Stimulated activated CD8-positive, alpha-beta memory T cell treated with anti-CD3 and anti-CD28 coated beads, Interleukin-7, amount 100 ng/mL, for 24 hours (primary cell): Measurements from ENCODE around the gene CISH.

Experiments used
- DNase-seq: peaks from one replicate; pipeline ENCODE4 v3.0.0-alpha.2; 2020; ENCODE audit warnings: low read depth

The CISH gene, protein sequence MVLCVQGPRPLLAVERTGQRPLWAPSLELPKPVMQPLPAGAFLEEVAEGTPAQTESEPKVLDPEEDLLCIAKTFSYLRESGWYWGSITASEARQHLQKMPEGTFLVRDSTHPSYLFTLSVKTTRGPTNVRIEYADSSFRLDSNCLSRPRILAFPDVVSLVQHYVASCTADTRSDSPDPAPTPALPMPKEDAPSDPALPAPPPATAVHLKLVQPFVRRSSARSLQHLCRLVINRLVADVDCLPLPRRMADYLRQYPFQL

DNA sequence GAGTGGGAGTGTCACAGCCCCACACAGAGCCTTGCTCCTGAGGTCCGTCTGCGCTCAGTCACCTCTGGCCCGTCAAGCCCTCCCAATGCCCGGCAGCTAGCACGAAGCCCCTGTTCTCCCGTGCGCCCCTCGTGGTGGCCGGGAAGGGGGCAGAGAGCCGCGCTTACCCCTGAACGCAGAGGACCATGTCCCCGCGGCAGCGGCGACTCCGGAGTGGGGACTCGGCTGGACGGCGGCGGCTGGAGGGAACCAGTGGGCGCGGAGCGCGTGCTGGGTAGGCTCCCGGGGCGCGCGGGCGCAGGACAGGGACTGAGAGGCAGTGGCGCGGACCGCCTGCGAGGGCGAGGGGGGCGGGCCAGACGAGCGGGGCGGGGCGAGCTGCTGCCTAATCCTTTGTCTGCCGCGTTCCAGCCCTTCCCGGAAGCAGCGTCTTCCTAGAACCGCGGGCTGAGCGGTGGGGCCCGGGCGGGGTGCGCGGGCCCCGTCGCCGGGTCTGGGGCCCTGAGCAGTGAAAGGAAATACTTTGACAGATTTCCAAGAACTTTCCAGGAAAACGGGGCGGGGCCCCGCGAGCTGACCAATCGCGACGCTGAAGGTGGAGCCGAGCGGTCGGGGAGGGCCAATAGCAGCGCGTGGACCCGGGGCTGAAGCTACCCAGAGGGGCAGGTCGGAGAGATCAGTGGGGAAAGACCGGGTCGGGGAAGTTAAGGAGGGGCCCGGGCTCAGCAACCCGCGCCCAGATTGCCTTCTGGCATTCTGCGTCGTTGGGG is at the start of gene CISH:
TSS of gene CISH (minus strand) at position 311 of the 770 bp plus-strand sequence. CDS start at position 187, 124 bp downstream.
- peak; percentile 95 for DNase-seq

DNA sequence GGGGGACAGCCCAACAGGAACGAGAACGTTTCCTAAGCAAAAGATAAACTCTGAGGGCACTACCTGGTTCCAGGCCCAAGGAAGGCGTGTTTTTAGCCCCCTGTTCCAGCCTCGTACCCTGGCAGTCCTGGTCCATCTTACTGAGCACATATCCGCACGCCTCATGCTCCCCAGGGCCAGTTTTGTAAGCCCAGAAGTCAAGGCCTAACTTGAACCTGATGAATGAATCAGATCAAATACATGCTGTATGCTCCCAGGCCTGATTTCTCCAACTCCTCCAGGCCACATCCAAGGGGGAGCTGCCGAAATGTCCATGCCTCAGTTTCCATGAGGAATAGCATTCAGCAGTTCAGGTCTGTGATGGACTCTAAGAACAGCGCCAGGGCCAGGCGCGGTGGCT is 48.8 kb upstream of the CISH start:
- no peak for DNase-seq

DNA sequence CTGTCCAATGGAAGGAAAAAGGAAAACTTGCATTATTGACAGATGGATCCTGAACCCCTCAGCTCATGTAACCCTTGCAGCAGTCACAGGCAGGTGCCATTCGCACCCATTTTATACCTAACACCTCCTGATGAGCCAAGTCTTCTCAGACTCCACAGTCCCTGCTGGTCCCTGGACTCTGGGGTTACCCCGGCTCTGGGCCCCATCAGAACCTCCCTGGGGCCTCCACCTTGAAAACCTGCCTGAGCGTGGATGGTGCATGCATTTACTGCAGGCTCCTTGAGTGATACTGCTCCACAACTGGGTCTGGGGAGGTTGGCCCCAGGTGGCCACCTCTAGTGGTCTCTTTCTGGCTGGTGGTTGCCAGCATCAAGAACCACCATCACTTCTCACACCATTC is 47.3 kb upstream of the CISH start:
- no peak for DNase-seq

DNA sequence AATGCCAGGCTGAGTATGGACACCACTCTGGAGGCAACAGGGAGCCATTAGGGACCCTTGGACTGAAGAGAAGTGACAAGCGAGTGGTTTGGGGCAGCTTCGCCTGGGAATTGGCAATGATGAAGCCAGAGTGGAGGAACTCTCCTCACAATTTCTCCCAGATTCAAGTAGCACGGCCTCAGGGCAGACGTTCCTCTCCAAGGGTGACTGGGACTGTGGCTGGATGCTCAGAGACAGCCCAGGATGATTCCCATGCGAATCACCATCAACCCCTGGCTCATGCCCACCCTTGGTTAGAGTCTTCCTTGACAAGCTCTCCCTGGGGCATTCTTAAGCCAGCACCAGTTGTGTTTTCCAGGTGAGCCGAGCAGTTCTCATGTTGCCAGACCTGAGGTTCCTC is 46.8 kb upstream of the CISH start:
- no peak for DNase-seq

DNA sequence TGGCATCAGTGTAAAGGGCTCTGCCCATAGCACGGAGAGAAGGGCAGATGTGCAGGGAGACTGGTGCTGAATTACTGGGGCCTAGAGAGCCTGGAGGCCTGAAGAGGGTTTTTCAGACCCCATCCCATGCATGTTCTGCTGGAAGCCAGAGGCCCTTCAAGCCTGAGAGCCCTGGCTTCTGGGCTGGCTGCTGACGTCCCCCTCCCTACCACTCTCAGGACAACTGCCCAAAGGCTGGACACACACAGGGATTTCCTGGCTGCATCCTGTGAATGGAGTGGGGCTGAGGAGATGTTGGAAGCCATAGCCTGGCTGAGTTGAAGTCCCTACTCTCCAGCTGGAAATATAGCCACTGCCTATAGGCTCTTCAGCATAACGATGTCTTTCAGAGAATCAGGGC is 46.2 kb upstream of the CISH start:
- no peak for DNase-seq

DNA sequence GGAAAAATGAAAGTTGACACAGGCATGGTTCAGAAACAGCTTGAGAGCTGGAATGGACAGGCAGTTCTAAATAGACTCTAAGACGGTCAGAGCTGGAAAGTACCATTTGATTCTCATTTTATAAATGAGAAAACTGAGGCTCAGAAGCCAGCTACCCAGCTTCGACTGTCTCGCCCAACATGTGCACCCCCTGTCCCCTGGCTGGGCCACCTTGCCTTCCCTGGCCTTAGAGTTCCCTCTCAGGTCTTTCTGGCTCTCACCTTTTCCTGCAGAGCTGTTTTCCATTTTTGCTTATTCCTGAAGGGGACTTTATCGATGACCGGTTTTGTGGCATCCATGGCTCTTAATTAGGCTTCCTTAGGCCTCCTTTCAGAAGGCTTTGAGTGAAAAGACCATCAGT is 45.8 kb upstream of the CISH start:
- DNase-seq = no peak

DNA sequence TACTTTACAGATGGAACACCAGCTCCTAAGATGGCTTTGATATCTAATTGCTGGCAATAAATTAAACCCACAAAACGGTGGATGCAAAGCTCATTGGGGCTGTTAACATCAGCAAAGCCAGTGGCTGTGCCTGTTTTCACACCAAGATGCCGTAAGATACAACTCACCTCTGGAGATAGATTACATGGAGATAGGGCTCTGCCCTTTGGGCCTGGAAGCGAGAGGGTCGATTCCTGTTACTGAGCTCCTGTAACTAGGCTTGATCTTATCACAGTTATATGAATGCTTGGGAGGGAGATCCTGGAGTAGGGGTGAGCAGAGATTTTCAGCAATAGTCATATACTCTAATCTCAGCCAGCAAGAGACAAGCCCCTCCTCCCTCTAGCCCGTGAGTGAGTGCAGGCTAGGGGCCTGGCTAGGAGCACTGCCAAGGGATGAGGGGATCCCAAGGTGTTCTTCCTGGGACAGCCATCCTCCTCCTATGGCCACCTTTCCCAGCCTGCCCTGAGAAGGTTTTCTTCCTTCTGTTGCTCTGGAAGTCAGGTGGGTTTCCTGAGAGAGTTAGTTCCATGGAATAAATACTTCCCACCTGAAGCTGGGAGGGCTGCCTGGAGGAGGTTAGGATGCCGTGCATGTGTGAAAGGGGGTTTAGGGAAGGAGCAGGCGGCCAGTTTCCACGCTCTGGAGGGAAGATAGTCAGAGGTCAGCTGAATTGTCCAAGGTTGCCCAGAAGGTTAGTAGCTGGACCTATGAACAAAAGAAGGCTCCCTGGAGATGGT is 45.0 kb upstream of the CISH start:
- no peak for DNase-seq

DNA sequence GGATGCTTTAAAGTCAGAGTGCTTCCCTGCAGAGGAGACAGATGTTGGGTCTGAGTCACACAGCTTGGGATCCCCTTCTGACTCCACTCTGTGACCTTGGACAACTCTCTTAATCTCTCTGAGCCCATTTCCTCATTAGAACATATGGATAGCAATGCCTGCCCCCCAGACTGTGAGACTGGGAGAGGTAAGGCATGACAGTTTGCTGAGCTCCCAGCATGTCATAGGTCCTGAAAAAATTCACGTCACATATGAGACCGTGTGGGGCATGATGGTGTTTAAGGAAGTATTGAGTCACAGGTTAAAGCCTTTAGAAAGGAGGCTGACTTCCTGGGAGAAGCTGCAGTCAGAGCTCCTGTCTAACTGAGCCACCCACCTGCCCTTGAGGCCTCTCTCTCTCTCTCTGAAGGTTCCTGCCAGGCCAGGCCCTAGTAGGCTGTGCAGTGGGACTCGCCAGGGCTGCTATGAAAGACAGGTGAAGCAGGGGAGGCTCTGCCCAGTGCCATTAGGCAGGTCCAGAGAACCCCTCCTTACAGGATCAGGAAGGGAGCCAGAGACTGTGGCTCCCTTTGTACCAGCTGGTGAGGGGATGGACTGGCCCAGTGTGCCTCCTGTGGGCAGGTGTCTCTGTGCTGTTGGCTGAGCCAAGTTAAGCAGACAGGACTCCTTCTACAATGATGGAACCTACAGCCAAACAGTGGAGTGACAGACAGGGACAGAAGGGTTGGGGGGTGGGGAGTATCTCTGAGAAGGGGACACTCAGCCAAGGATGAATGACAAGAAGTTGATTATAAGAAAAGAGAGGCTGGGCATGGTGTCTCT is 43.6 kb upstream of the CISH start:
- DNase-seq = no peak

DNA sequence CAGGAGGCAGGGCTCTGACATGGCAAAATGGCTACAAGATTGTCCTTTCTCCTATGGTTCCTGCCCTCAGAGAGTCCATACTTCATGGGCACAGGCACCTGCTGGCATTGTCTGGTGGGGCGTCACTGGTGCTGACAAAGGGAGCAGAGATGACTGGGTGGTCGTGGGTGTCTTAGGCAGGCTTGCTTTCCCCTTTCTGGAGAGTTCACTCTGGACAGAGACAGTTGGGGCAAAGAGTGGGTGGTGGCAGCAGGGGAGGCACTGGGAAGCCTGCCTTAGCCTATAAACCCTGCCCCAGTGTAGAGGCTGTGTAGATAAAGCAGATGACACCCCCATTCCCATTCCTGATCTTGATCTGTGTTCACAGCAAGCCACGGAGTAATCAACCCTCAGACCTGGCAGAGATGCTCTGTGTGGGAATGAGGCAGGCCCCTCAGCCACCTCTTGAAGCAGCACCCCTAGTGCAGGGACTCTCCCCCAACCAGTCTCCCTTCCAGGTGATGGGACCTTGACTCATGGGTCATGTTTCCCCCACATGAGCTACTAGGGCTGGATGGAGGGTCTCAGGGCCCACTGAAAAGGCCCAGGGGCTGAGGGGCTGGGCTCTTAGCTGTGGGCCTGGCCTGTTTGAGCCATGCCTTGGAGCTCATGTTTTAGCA is 42.5 kb upstream of the CISH start:
- DNase-seq = no peak

DNA sequence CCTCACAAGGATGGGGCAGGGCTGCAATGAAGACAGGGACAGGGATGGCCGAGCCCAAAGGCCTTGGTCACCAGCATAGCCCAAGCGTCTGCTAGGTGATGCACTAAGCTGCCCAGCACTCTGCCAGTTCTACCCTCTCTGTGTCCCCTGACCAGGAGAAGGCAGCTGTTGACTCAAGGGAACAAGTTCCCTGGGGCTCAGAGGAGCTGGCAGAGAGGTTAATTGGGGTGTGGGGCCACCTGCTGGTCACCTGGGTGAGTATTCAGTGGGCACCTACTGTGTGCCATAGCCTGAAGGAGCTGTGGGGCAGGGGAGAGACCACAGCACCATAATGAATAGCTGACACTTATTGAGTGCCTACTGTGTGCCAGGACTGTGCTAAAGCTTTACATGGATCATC is 41.1 kb upstream of the CISH start:
- DNase-seq = no peak

DNA sequence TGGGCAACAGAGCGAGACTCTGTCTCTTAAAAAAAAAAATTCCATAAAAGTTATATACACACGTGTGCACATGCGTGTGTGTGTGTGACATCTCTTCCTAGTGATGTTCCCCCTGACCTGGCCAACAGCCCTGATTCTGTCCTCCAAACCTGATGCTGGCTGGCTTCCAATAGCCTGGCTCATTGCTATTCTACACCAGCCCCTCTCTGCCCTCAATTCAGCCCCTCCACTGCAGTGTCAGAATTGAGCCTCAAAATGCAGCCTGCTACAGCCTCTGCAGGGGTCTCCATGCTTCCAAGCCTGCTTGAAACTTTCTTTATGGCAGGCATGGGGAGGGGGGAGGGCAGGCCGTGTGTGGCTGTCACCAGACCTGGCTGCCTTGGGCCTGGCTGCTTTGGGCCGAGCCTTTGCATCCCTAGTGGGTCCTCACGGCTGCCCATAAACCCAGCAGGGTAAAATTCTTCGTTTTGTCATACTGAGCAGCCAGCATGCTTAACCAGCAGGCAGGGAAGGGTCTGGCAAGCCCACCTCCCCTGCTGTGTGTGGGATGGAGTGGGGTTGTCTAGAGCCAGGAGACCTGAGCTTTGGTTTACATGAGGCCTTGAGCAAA is 40.5 kb upstream of the CISH start:
- no peak for DNase-seq

DNA sequence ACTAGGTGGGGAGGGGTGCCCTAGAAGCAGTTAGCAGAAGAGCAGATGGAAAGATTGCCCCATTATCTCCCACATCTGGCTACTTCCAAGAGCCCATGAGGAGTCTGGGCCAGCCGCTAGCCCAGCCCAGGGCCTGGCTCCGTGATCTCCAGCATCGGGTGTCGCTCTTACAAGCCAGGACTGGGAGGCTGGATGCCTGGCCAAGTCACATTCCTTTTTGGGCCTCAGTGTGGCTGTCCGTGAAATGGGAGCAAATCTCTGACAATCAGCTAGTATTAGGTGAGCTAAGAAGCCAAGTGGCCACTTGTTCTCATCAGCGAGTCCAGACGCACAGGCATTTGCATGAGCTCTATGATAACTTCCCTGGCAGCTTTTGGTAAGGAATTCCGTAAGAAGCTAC is 39.9 kb upstream of the CISH start:
- no peak for DNase-seq

DNA sequence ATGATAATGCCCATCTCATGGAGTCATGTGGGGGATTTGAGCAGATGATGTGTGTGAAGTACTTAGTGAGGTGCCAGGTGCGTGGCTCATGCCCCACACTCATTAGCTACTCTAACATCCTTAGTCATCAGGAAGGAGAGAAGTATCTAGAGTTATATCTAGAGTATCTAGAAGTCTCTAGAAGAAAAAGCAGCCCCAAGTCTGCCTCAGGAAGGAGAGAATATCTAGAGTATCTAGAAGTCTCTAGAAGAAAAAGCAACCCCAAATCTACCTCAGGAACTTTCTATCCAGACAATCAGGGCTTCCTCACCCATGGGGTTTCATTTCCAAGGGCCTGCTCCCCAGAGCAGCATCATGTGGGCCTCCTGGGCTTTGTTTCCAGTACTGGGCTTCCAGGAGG is 38.4 kb upstream of the CISH start:
- DNase-seq = no peak

DNA sequence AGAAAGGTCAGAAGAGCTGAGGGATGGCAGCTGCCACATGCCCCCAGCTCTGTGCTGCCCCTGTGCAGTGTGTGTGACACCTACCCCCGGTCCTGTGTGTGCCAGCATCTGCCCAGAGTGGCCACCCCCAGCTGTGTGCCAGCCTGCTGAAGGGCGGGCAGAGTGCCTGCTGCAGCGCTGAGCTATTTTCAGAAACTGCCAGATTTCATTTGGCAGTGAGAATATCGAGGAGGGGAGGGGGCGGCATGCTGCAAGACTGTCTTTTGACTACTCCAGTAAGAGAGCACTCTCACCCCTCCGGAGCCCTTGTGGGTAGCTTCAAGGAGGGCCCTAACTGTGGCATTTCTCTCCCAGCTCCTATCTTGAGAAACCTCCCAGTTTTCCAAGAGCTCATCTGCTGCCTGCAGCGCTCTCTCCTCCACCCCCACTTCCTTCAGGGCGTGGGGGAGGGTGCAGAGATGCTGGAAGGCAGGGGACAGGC is 37.9 kb upstream of the CISH start:
- DNase-seq = no peak

DNA sequence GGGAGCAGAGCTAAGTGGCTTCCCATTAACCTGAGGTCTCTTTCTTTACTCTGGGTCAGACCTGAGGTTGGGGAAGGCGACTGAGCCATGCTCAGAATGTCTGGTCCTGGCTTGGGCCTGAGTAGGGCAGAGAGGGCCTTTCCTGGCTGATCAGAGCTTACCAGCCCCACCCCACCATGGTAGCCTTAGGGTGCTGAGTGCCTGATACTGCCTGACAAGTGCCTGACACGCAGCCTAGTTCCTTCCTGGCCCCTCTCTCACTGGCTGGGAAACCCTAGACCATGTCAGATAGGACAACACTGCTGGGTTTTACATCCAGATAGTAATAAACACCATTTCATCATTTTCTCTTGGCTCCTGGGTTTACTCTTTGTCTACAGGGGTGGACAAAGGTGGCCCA is 37.4 kb upstream of the CISH start:
- DNase-seq = no peak

DNA sequence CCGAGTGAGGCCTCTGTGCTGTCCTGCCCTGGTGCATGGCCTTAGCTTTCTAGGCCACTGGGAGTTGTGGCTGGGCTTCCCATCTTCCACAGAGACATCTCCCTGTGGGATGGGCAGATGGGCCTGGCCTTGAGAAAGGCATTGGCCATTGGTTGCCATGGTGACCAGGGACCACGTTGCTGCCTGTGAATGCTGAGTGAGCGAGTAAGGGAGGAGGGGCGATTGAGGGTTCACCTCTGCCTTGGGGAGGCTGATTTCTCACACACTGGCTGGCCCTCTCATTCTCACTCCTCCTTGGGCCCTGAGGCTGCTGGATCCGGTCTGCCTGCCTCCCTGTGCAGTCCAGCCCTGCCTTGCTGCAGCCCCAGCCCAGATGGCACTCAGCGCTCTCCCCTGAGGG is 36.7 kb upstream of the CISH start:
- no peak for DNase-seq

DNA sequence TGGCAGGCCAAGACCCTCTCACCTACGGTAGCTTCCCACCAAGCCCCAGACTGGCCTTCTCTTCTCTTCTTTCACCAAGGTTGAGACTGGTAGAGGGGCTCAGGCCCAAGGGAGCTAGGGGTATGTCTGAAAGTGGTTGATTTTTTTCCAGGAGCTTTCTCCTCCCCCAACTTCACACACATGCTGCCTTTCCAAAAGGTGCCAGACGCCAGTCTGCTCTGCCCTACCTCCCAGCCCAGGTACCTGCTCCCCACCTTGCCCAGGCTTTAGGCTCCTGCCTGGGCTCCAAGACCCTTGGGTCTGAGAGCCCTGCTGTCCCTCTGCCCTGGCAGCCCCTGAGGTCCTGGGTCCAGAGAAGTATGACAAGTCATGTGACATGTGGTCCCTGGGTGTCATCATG is 33.8 kb upstream of the CISH start:
- no peak for DNase-seq

DNA sequence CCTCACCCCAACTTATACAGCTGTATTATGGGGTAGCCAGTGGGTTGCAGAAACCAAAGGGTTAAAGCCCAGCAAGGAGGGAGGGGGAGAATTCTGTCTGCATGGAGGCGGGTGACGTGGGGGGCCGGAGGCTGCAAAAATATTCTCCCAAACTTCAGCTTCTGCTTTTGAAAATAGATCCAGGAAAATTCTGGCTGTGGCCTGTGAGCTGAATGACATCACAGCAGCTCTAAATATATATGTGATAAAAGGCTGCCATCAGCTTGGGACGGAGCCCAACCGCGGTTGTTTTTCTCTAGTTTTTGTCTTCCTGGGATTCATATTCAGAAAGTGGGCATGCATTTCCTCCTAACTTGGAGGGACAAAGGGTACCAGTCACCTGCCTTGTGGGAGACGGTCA is 33.0 kb upstream of the CISH start:
- DNase-seq = no peak

DNA sequence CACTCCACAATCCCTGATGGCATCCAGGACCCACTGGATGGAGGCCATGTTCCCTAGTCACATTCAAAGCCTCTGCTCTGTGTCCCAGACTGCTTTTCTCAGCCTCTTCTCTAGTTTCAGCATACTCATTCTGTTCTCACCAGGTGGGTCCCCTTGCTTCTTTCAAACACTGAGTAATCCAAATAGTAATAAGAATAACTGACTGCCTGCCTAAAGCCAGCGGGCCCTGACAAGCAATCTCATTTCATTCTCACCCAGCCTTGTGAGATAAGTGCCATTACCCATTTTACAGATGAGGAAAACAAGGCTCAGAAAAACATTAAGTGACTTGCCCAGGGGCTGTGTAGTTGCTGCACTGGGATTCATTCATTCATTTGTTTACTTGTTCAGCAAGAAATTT is 30.8 kb upstream of the CISH start:
- no peak for DNase-seq

DNA sequence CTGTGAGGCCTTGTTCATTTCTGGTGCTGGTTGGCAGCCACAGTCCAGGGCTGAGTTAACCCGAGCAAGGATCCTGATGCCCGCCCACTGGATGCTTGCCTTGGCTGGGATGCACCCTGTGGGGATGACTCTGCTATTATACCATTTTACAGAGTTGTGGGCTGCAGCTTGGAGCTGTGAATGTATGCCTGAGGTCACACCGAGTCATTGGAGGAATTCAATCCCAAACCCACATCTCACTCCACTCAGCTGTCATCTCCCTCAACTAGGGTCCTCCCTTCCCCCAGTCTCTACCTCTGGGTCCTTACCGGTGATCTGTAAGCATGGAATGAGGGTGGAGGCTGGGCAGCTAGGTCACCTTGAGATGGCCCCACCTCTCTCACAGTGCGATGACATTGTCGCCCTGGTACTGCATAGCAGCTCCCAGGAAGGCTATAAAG is 27.5 kb upstream of the CISH start:
- no peak for DNase-seq

DNA sequence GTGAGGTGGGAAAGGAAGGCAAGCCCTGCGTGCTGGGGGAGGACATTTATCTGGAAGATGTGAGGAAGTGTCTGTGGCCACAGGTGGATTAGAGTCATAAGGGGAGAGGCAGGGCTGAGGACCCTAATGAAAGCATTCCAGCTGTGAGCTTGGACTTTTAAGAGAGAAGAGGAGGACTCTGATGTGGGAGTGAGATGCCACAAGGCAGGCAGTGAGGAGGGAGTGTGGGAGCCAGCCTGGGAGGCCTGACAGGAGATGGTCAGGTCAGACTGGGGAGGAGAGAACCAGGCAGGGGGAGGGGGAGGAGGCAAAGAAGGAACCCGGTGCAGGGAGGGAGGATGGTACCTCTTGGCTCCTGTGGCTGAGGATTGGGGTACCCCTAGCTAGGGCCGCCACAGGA is 26.4 kb upstream of the CISH start:
- no peak for DNase-seq
